GM18519 (cell line): ENCODE data around the gene MDH1.
"Not testable (repeated sequence)": the region's sequence is repeated elsewhere in the genome, so short reads cannot be mapped to it uniquely, and the experiment has no call there.

Experiments
- ATAC-seq: cut with Tn5 transposase; IDR thresholded peaks from one replicate; pipeline ENCODE4 v1.9.1; 2021; ENCODE audit warnings: mild to moderate bottlenecking, moderate library complexity; ENCODE audit not compliant: unreplicated experiment, low FRiP score

MDH1 gene

GRCh38 chr2:63587814-63588384, 864 bp upstream of the MDH1 start:
- ATAC-seq: no peak

- no peak for ATAC-seq
These were observed 590 bp downstream of the MDH1 start for GRCh38 chr2:63589148-63589958.

GRCh38 chr2:63590626-63591408, 2.1 kb downstream of the MDH1 start:
- ATAC-seq: no peak

GRCh38 chr2:63591566-63592175, 2.9 kb downstream of the MDH1 start:
- ATAC-seq: no peak

GRCh38 chr2:63594660-63595059, 5.9 kb downstream of the MDH1 start:
- ATAC-seq: no peak

- ATAC-seq: no peak
These were observed 7.7 kb downstream of the MDH1 start for GRCh38 chr2:63596401-63596883.

- ATAC-seq: no peak
These were observed 10.2 kb downstream of the MDH1 start for GRCh38 chr2:63598981-63599380.

- ATAC-seq: no peak
These were observed 12.2 kb downstream of the MDH1 start for GRCh38 chr2:63600881-63601460.

- ATAC-seq: no peak
These were observed 15.9 kb downstream of the MDH1 start for GRCh38 chr2:63604666-63605065.

- ATAC-seq: not testable (repeated sequence)
These were observed 20.1 kb downstream of the MDH1 start for GRCh38 chr2:63608865-63609264.

- no peak for ATAC-seq
These were observed 21.8 kb downstream of the MDH1 start for GRCh38 chr2:63610525-63610924.

GRCh38 chr2:63613391-63613901, 24.7 kb downstream of the MDH1 start:
- ATAC-seq: no peak

GRCh38 chr2:63614448-63614968, 25.7 kb downstream of the MDH1 start:
- no peak for ATAC-seq

GRCh38 chr2:63614983-63615945, 26.5 kb downstream of the MDH1 start:
- no peak for ATAC-seq

GRCh38 chr2:63617366-63617765, 28.6 kb downstream of the MDH1 start:
- no peak for ATAC-seq

GRCh38 chr2:63619328-63619727, 30.6 kb downstream of the MDH1 start:
- no peak for ATAC-seq

GRCh38 chr2:63622751-63623150, 34.0 kb downstream of the MDH1 start:
- ATAC-seq: no peak

- ATAC-seq: not testable (repeated sequence)
These were observed 35.0 kb downstream of the MDH1 start for GRCh38 chr2:63623763-63624162.

- ATAC-seq: no peak
These were observed 39.1 kb downstream of the MDH1 start for GRCh38 chr2:63627866-63628265.
